Right atrium auricular region (tissue), 2 donors: ENCODE data around the gene NAP1L1. TPM values are rescaled to one million over a fixed set of nuclear protein-coding genes. Genes with fewer than 3 reads are reported as not detected.

ENCODE experiments used
- DNase-seq: peaks from one replicate; pipeline ENCODE4 v3.0.0-alpha.2; 2019; ENCODE audit warnings: low spot score
- H3K27ac ChIP-seq, 2 donors: fragments of 200-600 bp; sonication (generic); 1 replicate in 1 of 2; 2 replicates in 1 of 2; pipeline ENCODE4 v1.5.1; 2016 to 2019
- H3K27me3 ChIP-seq, 2 donors: fragments of 200-600 bp; sonication (generic); one replicate each; pipeline versions ENCODE4 v1.5.1 to v1.6.0; 2017 to 2019
- H3K36me3 ChIP-seq: fragments of 200-600 bp; sonication (generic); one replicate; pipeline ENCODE4 v1.5.1; 2016
- H3K4me1 ChIP-seq, 2 donors: fragments of 200-600 bp; sonication (generic); one replicate each; pipeline versions ENCODE4 v1.5.1 to v1.6.0; 2017 to 2019
- H3K4me3 ChIP-seq, 2 donors: fragments of 200-600 bp; sonication (generic); 1 replicate in 1 of 2; 2 replicates in 1 of 2; pipeline ENCODE4 v1.5.1; 2017 to 2019; ENCODE audit warnings: mild to moderate bottlenecking in 1 of 2, moderate library complexity in 1 of 2
- H3K9me3 ChIP-seq, 2 donors: fragments of 200-600 bp; sonication (generic); one replicate each; pipeline ENCODE4 v1.5.1; 2019
- CTCF ChIP-seq, 2 donors: fragments of 200-600 bp; sonication (generic); IDR thresholded peaks; one replicate each; pipeline ENCODE4 v1.5.1; 2019; ENCODE audit warnings: antibody characterized with exemption in 2 of 2
- total RNA-seq, 2 donors: library from RNA; depleted of rRNA; stranded (reverse); fragments of >200 nt; gene quantifications; one replicate each; pipeline ENCODE4 v1.1.0, GENCODE V29; 2016

NAP1L1 gene
- total RNA-seq, 2 donors from 2014 or later = 255 to 332 TPM

DNA sequence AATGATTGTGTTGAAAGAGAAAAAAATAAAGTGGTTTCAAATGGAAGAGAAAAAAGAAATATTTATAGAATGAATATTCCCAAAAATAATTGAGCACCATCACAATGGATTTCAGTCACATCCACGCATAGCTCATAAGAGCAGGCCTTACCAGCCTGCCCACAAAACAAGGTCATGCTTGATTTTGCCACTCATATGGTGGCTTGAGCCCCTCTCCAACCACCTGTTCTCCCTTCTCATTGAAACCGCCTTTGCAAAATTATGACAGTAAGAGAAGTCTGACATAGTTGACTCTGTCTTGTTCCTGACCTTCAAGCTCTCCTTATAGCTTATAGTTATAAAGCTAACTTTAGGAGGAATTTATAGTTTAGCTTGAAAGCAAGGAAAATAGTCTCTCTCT, 33.3 kb upstream of the NAP1L1 start:
- no peaks in the 10 kb centered on the region for H3K36me3 ChIP-seq
- H3K9me3 ChIP-seq = no peaks in the 10 kb centered on the region
- H3K27me3 ChIP-seq = no peaks in the 10 kb centered on the region
- TF ChIP-seq CTCF (IDR thresholded peaks at IDR 0.05) = no peak
- peaks cover 0 to 11% of the 10 kb centered on the region in 2 donors for H3K4me1 ChIP-seq
- H3K4me3 ChIP-seq = no peak overlapping the region
- DNase-seq = no peak
- H3K27ac ChIP-seq = no peak overlapping the region

- TF ChIP-seq CTCF (IDR thresholded peaks at IDR 0.05) = no peak
Observed at GRCh38 chr12:76117067-76117691, 32.7 kb upstream of the NAP1L1 start.

GRCh38 chr12:76113800-76114757, 29.6 kb upstream of the NAP1L1 start:
- H3K36me3 ChIP-seq = no peaks in the 10 kb centered on the region
- H3K27me3 ChIP-seq = no peaks in the 10 kb centered on the region
- H3K4me1 ChIP-seq = peaks cover 0 to 11% of the 10 kb centered on the region in 2 donors
- no peaks in the 10 kb centered on the region for H3K9me3 ChIP-seq
- peak overlapping the region; percentile 47 to 48 for H3K27ac ChIP-seq
- no peak overlapping the region for H3K4me3 ChIP-seq
- no peak for DNase-seq
- no peak for TF ChIP-seq CTCF (IDR thresholded peaks at IDR 0.05)

More at GRCh38 chr12:76117067-76117691, 32.7 kb upstream of the NAP1L1 start:
- Histone ChIP-seq H3K27me3 (no peaks in the 10 kb centered on the region), H3K9me3 (no peaks in the 10 kb centered on the region), H3K36me3 (no peaks in the 10 kb centered on the region), H3K4me1 (peaks cover 0 to 11% of the 10 kb centered on the region in 2 donors), H3K4me3 (no peak overlapping the region), H3K27ac (no peak overlapping the region)
- DNase-seq = no peak

GRCh38 chr12:76111209-76111749, 26.8 kb upstream of the NAP1L1 start:
- no peak for DNase-seq
- no peak for TF ChIP-seq CTCF (IDR thresholded peaks at IDR 0.05)
- Histone ChIP-seq H3K4me1 (peaks cover 0 to 11% of the 10 kb centered on the region in 2 donors), H3K27ac (no peak overlapping the region), H3K4me3 (no peak overlapping the region), H3K9me3 (no peaks in the 10 kb centered on the region), H3K36me3 (no peaks in the 10 kb centered on the region), H3K27me3 (no peaks in the 10 kb centered on the region)

DNA sequence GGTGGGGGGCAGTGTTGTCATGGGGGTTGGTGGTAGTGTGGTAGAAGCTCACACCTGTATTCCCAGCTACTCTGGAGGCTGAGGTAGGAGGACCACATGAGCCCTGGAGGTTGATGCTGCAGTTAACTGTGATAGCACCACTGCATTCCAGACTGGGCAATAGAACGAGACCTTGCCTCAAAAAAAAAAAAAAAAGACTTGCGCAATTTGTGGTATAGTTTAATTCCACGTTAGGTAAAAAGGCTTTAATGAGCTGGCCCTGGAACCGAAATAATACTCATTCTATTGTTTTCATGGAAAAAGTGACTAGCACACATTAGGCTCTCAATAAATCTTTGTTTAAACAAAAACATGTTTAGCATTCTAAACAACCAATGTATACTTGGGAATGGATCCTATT, 25.4 kb upstream of the NAP1L1 start:
- no peak overlapping the region for H3K4me3 ChIP-seq
- no peaks in the 10 kb centered on the region for H3K36me3 ChIP-seq
- TF ChIP-seq CTCF (IDR thresholded peaks at IDR 0.05) = no peak
- no peaks in the 10 kb centered on the region for H3K27me3 ChIP-seq
- no peaks in the 10 kb centered on the region for H3K9me3 ChIP-seq
- no peak overlapping the region for H3K27ac ChIP-seq
- H3K4me1 ChIP-seq = peaks cover 0 to 11% of the 10 kb centered on the region in 2 donors
- DNase-seq = no peak
